HG02642 (cell line): ENCODE measurements around the gene UGT1A8.

ENCODE experiments used
- ATAC-seq: cut with Tn5 transposase; IDR thresholded peaks from one replicate; pipeline ENCODE4 v1.9.1; 2021; ENCODE audit warnings: mild to moderate bottlenecking; ENCODE audit not compliant: unreplicated experiment, poor library complexity

The UGT1A8 gene

DNA sequence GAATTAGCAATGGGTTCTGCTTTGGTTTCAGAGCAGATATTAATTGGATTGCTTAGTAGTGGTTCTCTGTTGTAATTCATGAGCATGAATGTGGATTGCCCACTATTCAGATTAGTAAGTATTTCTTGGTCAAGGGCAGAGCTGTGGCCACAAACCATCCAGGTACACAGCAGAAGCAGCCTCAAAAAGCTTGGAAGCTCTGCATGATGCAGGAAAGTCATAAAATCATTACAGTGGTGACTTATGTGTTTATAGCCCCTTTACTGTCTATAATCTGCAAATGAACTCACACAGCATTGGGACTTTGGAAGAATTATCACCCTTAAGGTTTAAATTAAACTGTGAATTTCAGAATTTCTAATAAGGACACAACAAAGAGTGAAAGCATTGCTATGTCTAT lies 140.7 kb downstream of the UGT1A8 start:
- ATAC-seq, result no peak

DNA sequence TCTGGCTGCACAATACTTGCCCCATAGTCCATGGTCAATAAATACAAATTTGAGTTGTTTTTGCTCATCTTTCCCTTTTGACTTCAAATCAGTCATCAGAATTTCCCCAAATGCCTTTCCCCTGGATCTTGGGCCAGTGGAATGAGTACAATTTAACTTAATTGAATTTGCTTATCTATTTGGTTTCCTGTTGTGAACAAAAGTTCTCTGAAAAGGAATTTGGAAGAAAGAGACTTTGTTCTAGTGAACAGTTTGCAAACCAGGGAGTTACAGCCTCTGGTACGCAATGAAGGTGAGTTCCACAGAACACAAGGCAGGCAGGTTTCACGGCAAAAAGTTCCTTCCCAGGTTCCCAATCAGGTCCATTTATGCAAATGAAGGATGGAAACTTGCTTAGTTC lies 141.4 kb downstream of the UGT1A8 start:
- ATAC-seq, result no peak

DNA sequence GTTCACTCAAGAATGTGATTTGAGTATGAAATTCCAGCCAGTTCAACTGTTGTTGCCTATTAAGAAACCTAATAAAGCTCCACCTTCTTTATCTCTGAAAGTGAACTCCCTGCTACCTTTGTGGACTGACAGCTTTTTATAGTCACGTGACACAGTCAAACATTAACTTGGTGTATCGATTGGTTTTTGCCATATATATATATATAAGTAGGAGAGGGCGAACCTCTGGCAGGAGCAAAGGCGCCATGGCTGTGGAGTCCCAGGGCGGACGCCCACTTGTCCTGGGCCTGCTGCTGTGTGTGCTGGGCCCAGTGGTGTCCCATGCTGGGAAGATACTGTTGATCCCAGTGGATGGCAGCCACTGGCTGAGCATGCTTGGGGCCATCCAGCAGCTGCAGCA lies 142.6 kb downstream of the UGT1A8 start, which contains the start of gene UGT1A1:
Gene UGT1A1, plus strand, starts transcription at position 228 of the 400 bp plus-strand sequence. Its CDS starts 18 bp downstream, at position 246.
- ATAC-seq, result no peak

DNA sequence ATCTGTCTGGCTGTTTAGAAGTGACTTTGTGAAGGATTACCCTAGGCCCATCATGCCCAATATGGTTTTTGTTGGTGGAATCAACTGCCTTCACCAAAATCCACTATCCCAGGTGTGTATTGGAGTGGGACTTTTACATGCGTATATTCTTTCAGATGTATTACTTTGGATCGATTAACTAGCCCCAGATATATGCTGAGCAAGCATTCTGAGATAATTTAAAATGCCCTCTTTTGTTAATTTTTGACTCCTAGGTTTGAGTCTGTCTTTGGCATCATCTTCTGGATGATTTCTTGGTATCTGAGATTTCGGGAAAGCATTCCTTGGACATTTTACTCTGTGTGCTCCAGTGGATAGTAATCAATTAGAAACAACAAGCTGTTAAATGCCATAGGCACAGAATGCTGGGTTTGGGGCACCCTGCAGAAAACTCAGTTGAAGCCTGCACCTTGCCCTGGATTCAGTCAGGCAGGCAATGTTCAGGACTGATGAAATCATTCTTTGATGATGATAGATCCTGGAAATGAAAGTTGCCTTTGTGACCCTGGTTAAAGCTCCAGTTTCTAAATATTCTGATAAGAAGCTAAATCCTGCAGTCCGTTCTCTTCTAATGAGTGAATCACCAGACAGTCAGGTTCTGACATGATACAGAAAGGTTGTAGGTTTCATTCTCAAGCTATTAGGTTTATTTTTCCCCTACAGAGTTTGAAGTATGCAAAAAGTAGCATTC lies 143.8 kb downstream of the UGT1A8 start:
- no peak for ATAC-seq

DNA sequence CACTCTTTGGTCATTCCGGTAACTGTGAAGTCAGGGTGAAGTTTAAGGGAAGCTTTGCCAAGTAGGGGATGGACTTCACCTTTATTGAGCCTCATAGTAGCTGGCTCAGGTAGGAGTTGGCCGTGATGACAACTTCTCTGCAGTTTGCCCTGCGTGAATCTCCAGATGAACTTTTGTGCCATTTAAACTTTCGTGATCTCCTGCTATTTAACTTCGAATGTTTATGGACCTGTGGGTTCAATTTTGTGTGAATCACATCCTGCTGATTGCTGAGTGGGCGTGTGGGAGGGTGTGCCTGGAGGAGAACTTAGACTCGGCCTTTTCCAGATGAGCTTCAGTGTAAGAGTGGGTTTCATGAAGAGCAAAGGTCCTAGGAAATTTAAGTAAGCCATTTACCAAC lies 146.8 kb downstream of the UGT1A8 start:
- no peak for ATAC-seq

DNA sequence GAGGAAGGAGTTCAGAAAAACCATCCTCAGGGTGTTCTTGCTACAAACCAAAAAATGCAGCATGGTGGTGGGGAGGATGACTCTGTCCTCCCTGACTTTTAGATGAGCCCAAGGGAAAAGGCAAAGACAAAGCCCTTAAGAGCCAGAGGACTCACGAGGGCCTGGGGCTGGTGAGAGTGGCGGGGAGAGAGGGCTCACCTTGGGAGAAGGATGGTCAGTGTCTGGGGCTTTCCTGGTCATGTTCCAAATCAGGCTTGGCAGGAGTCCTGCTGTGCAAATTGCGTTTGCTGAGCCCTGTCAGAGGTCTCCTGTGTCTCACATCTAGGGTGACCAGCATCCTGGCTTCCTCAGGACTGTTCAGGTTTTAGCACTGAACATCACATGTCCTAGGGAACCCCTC lies 147.3 kb downstream of the UGT1A8 start:
- no peak for ATAC-seq

DNA sequence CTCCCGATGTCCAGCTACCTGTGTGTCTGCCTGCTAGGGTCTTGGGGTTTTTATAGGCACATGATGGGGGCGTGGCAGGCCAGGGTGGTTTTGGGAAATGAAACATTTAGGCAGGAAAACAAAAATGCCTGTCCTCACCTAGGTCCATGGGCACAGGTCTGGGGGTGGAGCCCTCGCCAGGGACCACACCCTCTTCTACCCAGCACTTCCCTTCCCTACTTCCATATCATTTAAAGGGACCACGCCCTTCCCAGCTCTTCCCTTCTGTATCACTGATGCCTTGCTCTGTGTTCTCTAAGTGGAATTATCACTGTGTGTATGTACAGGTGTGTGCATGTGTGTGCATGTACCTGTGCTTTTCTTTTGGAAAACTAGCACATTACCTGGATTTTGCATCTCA lies 149.0 kb downstream of the UGT1A8 start:
- ATAC-seq, result no peak

DNA sequence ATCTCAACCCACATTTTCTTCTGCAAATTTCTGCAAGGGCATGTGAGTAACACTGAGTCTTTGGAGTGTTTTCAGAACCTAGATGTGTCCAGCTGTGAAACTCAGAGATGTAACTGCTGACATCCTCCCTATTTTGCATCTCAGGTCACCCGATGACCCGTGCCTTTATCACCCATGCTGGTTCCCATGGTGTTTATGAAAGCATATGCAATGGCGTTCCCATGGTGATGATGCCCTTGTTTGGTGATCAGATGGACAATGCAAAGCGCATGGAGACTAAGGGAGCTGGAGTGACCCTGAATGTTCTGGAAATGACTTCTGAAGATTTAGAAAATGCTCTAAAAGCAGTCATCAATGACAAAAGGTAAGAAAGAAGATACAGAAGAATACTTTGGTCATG lies 150.6 kb downstream of the UGT1A8 start:
- ATAC-seq, result no peak

DNA sequence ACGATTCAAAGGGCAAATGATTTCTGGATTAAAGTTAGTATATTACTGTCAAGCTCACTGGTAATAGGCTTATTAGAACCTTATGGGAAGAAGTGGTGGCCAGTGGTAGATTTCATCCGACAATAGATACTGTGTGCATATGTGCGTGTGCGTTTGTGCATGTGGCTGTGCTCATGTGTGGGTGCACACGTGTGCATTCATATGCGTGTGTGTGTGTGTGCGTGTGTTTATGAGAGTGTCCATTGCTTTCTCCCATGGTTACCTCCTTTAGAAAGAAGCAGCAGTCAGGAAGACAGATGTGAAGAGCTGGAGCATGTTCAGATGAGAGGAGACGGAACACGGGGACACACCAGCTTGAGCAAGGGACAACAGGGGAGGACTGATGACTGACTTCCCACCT lies 151.8 kb downstream of the UGT1A8 start:
- ATAC-seq, result no peak

DNA sequence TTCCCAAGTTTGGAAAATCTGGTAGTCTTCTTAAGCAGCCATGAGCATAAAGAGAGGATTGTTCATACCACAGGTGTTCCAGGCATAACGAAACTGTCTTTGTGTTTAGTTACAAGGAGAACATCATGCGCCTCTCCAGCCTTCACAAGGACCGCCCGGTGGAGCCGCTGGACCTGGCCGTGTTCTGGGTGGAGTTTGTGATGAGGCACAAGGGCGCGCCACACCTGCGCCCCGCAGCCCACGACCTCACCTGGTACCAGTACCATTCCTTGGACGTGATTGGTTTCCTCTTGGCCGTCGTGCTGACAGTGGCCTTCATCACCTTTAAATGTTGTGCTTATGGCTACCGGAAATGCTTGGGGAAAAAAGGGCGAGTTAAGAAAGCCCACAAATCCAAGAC lies 154.7 kb downstream of the UGT1A8 start:
- no peak for ATAC-seq

DNA sequence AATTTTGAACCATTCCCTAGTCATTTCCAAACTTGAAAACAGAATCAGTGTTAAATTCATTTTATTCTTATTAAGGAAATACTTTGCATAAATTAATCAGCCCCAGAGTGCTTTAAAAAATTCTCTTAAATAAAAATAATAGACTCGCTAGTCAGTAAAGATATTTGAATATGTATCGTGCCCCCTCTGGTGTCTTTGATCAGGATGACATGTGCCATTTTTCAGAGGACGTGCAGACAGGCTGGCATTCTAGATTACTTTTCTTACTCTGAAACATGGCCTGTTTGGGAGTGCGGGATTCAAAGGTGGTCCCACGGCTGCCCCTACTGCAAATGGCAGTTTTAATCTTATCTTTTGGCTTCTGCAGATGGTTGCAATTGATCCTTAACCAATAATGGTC lies 155.2 kb downstream of the UGT1A8 start:
- ATAC-seq, result no peak

DNA sequence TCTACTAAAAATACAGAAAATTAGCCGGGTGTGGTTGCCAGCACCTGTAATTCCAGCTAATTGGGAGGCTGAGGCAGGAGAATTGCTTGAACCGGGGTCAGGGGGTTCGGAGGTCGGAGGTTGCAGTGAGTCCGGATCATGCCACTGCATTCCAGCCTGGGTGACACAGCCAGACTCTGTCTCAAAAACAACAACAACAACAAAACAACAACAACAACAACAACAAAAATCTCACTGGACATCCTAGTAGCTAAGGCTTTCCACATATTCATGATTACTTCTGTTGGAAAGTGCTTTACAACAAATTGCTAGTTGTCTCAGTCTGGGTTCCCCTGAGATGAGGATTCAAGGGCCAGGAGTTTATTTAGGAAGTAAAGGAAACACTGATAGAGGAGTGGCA lies 156.4 kb downstream of the UGT1A8 start:
- no peak for ATAC-seq

DNA sequence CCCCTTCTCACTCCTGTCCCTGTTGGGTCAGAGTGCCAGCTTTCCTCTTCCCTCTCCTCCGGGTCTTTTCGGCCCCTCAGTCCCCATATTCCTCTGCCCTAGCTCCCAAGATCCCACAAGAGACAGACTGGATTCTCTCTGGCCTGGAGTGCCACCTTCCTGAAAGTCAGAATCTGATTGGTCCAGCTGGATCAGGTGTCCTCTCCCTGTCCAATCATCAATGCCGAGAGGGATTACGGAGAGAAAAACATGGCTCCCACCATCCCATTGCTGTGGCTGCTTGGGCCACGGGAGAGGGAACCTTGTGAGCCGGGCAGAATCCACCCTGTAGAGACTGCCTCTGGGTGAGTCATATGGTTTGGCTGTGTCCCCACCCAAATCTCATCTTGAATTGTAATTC lies 158.0 kb downstream of the UGT1A8 start:
- ATAC-seq, result no peak

DNA sequence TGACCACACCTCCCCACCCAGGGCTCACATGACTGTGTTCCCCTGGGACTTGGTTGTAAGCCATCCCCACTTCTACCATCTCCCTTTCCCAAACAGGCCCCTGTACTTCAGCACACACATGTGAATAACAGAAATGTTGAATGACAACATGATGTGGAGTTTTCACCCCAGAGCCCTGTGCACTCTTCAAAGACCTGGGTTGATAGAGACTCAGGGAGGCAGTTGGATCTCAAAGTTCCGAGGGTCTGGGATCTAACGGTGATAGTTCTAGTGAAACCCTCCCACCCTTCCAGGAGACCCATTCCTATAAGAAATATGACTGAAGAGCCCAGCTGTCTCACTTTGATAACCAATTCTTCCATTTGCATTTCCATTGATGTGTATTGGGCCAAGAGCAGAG lies 160.6 kb downstream of the UGT1A8 start, which contains the start of gene MROH2A:
Gene MROH2A, plus strand, starts transcription at position 301 of the 400 bp plus-strand sequence. CDS start 1,029 bp downstream, outside the sequence.
- ATAC-seq, result no peak

DNA sequence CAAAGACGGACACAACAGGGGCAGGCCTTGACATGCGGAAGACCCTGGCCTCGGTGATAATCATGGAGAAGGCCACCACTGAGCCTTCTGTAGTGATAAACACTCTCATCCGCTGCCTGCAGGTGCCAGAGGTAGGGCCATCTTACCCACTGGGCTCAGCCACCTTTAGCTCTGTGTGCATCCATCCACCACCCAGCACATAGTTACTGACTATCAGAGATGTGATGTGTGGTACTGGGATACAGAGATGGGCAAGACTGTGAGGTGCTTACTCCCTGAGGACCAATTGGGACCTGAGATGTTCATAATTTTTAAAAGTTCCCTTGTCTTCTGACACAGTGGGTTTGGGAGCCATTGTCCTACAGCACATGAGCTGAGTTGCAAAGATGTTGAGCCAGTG lies 162.3 kb downstream of the UGT1A8 start:
- ATAC-seq, result no peak

DNA sequence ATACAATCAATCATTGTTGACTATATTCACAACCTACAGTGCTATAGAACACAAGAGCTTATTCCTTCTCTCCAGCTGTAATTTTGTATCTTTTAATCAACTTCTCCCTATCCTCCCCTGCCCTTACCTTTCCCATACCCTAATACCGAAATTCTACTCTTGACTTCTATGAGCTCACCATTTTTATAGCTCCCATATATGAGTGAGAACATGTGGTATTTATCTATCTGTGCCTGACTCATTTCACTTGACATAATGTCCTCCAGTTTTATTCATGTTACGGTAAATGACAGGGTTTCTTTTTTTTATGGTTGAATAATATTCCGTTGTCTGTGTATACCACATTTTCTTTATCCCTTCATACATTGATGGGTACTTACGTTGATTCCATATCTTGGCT lies 163.3 kb downstream of the UGT1A8 start:
- ATAC-seq, result no peak

DNA sequence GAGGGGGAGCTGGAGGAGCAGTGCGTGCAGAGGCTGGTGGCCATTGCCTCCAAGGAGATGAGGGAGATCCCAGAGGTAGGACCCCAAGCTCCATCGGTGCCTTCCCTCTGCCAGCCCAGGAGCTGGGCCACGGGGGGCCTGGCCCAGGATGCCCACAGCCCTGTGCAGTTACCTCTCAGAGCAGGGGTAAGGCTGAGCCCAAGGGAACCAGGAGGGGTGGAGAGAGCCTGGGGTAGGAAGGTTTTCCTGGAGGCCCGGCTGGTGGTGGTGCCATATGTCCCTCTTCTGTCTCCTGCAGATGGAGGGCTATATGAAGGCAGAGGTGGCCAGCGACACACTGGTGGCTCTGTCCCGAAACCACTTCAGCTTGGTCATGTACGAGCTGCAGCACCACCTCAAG lies 172.1 kb downstream of the UGT1A8 start:
- no peak for ATAC-seq

DNA sequence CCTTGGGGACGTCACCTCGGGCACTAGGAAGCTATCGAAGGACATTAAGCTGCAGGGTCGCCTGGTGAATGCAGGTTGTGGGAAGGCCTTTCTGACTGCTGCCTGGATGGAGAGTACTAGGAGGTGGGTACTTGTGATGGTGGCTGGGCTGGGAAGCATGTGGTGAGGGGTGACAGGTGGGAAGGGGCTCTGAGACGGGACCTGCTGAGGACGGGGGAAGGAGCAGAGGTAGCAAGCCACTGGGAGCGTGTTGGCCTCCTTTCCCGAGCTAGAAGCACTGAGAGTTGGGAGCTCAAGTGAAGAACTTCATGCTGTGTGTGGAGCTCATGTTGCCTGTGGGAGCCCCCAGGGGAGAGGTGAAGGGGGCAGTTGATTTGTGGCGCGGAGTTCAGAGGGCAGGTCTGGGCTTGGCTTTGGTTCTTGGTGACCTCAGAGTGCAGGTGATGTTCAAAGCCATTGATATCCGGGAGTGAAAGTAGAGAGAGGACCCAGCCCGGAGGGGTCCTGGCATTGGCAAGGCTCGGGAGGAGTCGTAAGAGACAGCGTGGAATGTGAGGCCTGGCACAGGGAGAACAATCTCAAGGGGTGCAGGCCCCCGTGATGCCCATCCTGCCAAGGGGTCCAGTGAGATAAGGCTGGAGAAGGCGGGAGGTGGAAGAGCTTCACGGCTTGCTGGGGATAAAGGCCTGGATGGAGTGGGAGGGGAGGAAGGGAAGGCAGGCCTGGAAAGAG lies 173.9 kb downstream of the UGT1A8 start:
- no peak for ATAC-seq

DNA sequence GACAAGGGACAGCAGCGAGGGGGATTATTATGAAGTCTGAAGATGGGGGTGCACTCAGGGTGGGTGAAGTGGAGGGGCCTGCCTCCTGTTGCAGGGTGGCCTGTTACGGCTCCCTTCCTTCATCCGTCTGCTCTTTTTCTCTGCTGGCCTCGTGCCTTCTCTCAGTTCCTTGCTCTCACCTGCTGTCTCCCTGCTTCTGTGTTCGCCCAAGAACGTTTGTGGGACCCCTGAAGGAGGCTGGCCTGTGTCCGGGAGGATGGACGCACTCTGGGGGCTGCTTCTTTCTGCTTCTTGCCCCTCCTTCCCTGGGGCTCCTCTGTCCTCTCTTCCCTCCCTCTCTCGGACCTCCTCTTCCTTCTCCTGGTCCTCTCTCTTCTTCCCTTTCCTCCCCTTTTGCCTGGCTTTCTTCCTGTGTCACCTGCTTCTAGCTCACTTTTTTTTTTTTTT lies 174.5 kb downstream of the UGT1A8 start:
- no peak for ATAC-seq

DNA sequence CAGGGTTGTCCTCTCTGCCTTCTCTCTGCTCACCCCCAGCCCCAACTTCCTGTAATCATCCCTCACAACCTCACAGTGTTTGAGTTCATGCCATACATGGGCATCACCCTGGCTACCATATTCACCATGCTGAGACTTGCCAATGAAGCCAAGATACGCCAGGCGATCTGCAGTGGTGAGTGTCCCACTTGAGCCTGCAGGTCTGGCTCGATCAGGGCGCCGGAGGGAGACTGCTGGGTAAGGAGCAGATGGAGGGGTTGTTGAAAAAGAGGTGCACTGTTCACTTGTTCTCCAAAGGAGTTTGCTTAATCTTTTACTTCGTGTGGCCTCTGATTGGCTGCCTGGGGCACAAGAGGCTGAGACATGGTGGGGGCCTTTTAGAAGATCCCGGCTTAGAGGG lies 175.3 kb downstream of the UGT1A8 start:
- ATAC-seq, result no peak

DNA sequence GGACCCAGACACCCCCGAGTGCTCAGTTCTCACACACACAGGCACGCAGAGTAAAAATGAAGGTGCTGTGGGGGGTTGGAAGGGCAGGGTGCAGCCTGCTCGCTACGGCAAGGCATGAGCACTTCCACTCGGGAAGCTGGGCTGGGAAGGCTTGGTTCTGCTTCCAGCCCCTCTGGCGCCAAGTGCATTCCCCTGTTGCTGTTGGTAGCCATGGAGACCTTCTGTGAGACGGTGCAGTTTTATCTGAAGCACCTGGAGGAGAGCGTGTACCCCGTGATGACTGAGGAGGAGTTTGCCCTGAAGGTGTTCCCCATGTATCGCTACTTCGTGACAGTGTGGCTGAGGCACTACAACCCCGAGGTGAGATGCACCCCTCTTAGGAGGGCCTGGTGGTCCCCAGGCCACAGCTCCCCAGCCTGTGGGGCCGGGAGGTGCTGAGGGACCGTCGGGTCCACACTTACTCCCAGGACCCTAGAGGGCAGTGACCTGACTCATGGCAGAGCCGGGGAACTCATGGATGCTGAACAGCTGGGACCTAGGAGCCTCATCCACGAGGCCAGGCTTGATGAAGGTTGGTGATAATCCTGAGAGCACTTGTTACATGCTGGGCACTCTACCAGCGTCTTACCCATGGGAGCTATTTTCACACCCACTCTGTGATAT lies 176.2 kb downstream of the UGT1A8 start:
- no peak for ATAC-seq
